ENCODE data around the gene EDAR.

EDAR gene

GRCh38 chr2:108896741-108897140, 92.3 kb downstream of the EDAR start:
- Histone ChIP-seq H3K27me3 (ENCODE audit: insufficient read depth, poor library complexity, severe bottlenecking) (no peaks in the 10 kb centered on the region), H3K4me3 (replicated peaks; ENCODE audit: insufficient read depth, low read length) (no peak overlapping the region), H3K27ac (replicated peaks) (no peak overlapping the region)
- TF ChIP-seq GABPA (IDR thresholded peaks at IDR 0.05; ENCODE audit: low read depth) (no peak), POLR2AphosphoS5 (IDR thresholded peaks at IDR 0.05; ENCODE audit: low read depth) (no peak), SPI1 (IDR thresholded peaks at IDR 0.05; ENCODE audit: borderline replicate concordance, low read depth) (no peak)
- TF ChIP-seq, protein P1, sequence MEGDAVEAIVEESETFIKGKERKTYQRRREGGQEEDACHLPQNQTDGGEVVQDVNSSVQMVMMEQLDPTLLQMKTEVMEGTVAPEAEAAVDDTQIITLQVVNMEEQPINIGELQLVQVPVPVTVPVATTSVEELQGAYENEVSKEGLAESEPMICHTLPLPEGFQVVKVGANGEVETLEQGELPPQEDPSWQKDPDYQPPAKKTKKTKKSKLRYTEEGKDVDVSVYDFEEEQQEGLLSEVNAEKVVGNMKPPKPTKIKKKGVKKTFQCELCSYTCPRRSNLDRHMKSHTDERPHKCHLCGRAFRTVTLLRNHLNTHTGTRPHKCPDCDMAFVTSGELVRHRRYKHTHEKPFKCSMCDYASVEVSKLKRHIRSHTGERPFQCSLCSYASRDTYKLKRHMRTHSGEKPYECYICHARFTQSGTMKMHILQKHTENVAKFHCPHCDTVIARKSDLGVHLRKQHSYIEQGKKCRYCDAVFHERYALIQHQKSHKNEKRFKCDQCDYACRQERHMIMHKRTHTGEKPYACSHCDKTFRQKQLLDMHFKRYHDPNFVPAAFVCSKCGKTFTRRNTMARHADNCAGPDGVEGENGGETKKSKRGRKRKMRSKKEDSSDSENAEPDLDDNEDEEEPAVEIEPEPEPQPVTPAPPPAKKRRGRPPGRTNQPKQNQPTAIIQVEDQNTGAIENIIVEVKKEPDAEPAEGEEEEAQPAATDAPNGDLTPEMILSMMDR (IDR thresholded peaks at IDR 0.05; ENCODE audit: insufficient read depth, low read length) = no peak
- TF ChIP-seq, protein P2, sequence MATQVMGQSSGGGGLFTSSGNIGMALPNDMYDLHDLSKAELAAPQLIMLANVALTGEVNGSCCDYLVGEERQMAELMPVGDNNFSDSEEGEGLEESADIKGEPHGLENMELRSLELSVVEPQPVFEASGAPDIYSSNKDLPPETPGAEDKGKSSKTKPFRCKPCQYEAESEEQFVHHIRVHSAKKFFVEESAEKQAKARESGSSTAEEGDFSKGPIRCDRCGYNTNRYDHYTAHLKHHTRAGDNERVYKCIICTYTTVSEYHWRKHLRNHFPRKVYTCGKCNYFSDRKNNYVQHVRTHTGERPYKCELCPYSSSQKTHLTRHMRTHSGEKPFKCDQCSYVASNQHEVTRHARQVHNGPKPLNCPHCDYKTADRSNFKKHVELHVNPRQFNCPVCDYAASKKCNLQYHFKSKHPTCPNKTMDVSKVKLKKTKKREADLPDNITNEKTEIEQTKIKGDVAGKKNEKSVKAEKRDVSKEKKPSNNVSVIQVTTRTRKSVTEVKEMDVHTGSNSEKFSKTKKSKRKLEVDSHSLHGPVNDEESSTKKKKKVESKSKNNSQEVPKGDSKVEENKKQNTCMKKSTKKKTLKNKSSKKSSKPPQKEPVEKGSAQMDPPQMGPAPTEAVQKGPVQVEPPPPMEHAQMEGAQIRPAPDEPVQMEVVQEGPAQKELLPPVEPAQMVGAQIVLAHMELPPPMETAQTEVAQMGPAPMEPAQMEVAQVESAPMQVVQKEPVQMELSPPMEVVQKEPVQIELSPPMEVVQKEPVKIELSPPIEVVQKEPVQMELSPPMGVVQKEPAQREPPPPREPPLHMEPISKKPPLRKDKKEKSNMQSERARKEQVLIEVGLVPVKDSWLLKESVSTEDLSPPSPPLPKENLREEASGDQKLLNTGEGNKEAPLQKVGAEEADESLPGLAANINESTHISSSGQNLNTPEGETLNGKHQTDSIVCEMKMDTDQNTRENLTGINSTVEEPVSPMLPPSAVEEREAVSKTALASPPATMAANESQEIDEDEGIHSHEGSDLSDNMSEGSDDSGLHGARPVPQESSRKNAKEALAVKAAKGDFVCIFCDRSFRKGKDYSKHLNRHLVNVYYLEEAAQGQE (IDR thresholded peaks at IDR 0.05; ENCODE audit: insufficient replicate concordance, low read depth) = no peak
- DNase-seq (ENCODE audit: low read depth in 1 of 2, low spot score in 1 of 2) = no peak

GRCh38 chr2:108895188-108895587, 93.8 kb downstream of the EDAR start:
- Histone ChIP-seq H3K4me3 (replicated peaks; ENCODE audit: insufficient read depth, low read length) (no peak overlapping the region), H3K27me3 (ENCODE audit: insufficient read depth, poor library complexity, severe bottlenecking) (no peaks in the 10 kb centered on the region), H3K27ac (replicated peaks) (no peak overlapping the region)
- no peak for TF ChIP-seq GABPA (IDR thresholded peaks at IDR 0.05; ENCODE audit: low read depth)
- TF ChIP-seq POLR2AphosphoS5 (IDR thresholded peaks at IDR 0.05; ENCODE audit: low read depth) = no peak
- TF ChIP-seq, protein P1 (IDR thresholded peaks at IDR 0.05; ENCODE audit: insufficient read depth, low read length) = no peak
- TF ChIP-seq, protein P2 (IDR thresholded peaks at IDR 0.05; ENCODE audit: insufficient replicate concordance, low read depth) = no peak
- no peak for TF ChIP-seq SPI1 (IDR thresholded peaks at IDR 0.05; ENCODE audit: borderline replicate concordance, low read depth)
- DNase-seq (ENCODE audit: low read depth in 1 of 2, low spot score in 1 of 2) = no peak

DNA sequence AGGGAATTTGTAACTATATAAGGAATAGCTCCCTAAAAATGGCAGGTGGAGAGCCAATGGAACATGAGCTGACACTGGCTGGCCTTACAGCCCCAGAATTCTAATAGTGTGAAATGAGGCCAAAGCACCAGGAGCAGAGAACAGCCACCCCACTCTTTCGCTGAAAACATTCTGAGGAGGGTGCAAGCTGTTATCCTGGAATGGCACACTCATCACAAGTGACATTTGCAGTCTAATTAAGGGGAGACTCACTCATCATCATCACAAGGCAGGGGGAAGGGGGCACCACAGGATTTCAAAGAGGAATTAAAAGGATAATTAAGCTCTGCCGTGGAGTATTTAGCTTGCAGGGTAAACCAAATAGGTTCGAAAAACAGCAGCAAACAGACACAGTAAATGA, 94.3 kb downstream of the EDAR start:
- H3K27me3 ChIP-seq (ENCODE audit: insufficient read depth, poor library complexity, severe bottlenecking) = no peaks in the 10 kb centered on the region
- H3K27ac ChIP-seq (replicated peaks) = no peak overlapping the region
- TF ChIP-seq GABPA (IDR thresholded peaks at IDR 0.05; ENCODE audit: low read depth) (no peak), POLR2AphosphoS5 (IDR thresholded peaks at IDR 0.05; ENCODE audit: low read depth) (no peak)
- TF ChIP-seq, protein P2 (IDR thresholded peaks at IDR 0.05; ENCODE audit: insufficient replicate concordance, low read depth) = no peak
- H3K4me3 ChIP-seq (replicated peaks; ENCODE audit: insufficient read depth, low read length) = no peak overlapping the region
- no peak for DNase-seq (ENCODE audit: low read depth in 1 of 2, low spot score in 1 of 2)
